ENCODE measurements around the gene TGFBR1. TPM values are rescaled to one million over a fixed set of nuclear protein-coding genes. Genes with fewer than 3 reads are reported as not detected.

The TGFBR1 gene
- total and polyA plus RNA-seq, 8 donors, result 5.2 to 119 (median 21.8) TPM

GRCh38 chr9:99073347-99073746 lies 31.6 kb upstream of the TGFBR1 start:
- H3K9me3 ChIP-seq, result no peaks in the 10 kb centered on the region
- DNase-seq, result no peak
- no peaks in the 10 kb centered on the region for H3K27me3 ChIP-seq
- H3K36me3 ChIP-seq, result peaks cover 0 to 18% (median 4%) of the 10 kb centered on the region in 4 donors
- intact Hi-C loops (cut with DNase I; ENCODE audit: low total_unique reads), result no loop called here
- H3K27ac ChIP-seq, result no peak overlapping the region
- no peak overlapping the region for H3K4me3 ChIP-seq
- TF ChIP-seq CTCF (IDR thresholded peaks at IDR 0.05) (no peak), EP300 (IDR thresholded peaks at IDR 0.05) (no peak), POLR2AphosphoS5 (IDR thresholded peaks at IDR 0.05) (no peak), POLR2A (IDR thresholded peaks at IDR 0.05) (no peak)
- 58 to 67% (median 64%) methylated on average over 2 of the region's 2 CpGs for WGBS, 5 donors
- H3K4me1 ChIP-seq, result peaks cover 0 to 11% (median 5%) of the 10 kb centered on the region in 4 donors

GRCh38 chr9:99073985-99074901 lies 30.7 kb upstream of the TGFBR1 start:
- peaks cover 0 to 9% (median 0%) of the 10 kb centered on the region in 4 donors for H3K36me3 ChIP-seq
- TF ChIP-seq POLR2AphosphoS5 (IDR thresholded peaks at IDR 0.05) (no peak), EP300 (IDR thresholded peaks at IDR 0.05) (no peak), CTCF (IDR thresholded peaks at IDR 0.05) (no peak), POLR2A (IDR thresholded peaks at IDR 0.05) (no peak)
- 82 to 92% (median 87%) methylated on average over 7 to 8 of the region's 8 CpGs for WGBS, 5 donors
- H3K4me1 ChIP-seq, result peaks cover 0 to 11% (median 5%) of the 10 kb centered on the region in 4 donors
- H3K9me3 ChIP-seq, result no peaks in the 10 kb centered on the region
- no peaks in the 10 kb centered on the region for H3K27me3 ChIP-seq
- intact Hi-C loops (cut with DNase I; ENCODE audit: low total_unique reads), result no loop called here
- H3K27ac ChIP-seq, result no peak overlapping the region
- no peak overlapping the region for H3K4me3 ChIP-seq
- DNase-seq, result no peak

- H3K27ac ChIP-seq, result no peak overlapping the region
- no peak for DNase-seq
- H3K27me3 ChIP-seq, result no peaks in the 10 kb centered on the region
- peaks cover 0 to 2% (median 0%) of the 10 kb centered on the region in 4 donors for H3K36me3 ChIP-seq
- H3K9me3 ChIP-seq, result no peaks in the 10 kb centered on the region
- peaks cover 0 to 11% (median 5%) of the 10 kb centered on the region in 4 donors for H3K4me1 ChIP-seq
- intact Hi-C loops (cut with DNase I; ENCODE audit: low total_unique reads), result no loop called here
- H3K4me3 ChIP-seq, result no peak overlapping the region
- 66 to 84% (median 82%) methylated on average over 3 of the region's 3 CpGs for WGBS, 5 donors
- no peak for TF ChIP-seq CTCF (IDR thresholded peaks at IDR 0.05)
Measured at GRCh38 chr9:99074902-99075245, 30.0 kb upstream of the TGFBR1 start.

- TF ChIP-seq POLR2AphosphoS5 (IDR thresholded peaks at IDR 0.05) (no peak), CTCF (IDR thresholded peaks at IDR 0.05) (no peak), POLR2A (IDR thresholded peaks at IDR 0.05) (no peak), EP300 (IDR thresholded peaks at IDR 0.05) (no peak)
- H3K27ac ChIP-seq, result no peak overlapping the region
- H3K27me3 ChIP-seq, result no peaks in the 10 kb centered on the region
- no peaks in the 10 kb centered on the region for H3K36me3 ChIP-seq
- H3K4me1 ChIP-seq, result peaks cover 0 to 11% (median 5%) of the 10 kb centered on the region in 4 donors
- H3K4me3 ChIP-seq, result no peak overlapping the region
- no peaks in the 10 kb centered on the region for H3K9me3 ChIP-seq
- intact Hi-C loops (cut with DNase I; ENCODE audit: low total_unique reads), result no loop called here
- 37 to 57% (median 45%) methylated on average over 6 of the region's 6 CpGs for WGBS, 5 donors
- DNase-seq, result no peak
Measured at GRCh38 chr9:99075246-99075912, 29.5 kb upstream of the TGFBR1 start.
